Measurements from ENCODE around the gene SNX27.

The SNX27 gene

DNA sequence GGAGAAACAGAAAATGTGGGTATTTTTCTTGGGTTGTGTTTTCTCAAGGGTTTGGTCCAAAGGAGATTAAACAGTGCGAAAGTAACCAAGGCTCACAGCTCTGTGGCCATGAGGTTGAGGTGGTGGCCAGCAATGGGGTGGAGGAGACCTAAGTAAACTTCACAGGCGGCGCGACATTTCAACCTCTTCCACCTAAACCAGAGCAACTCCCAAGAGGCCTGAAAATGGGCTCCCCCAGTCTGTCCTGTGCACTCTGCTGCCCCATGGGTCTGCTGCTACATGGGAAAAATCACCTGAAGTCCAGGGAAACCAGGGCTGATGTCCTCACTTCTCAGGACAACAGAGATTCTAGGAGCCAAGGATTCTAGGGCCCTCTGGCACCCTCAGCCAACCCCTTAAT is 92.4 kb downstream of the SNX27 start:
- Histone ChIP-seq H3K4me1 (ENCODE audit: control insufficient read depth, insufficient read depth, low read length) (no peaks in the 10 kb centered on the region), H3K36me3 (ENCODE audit: control insufficient read depth in 2 of 2, insufficient read depth in 1 of 2, low read length in 2 of 2) (peaks cover 4 to 29% of the 10 kb centered on the region in 2 experiments; a peak in 2 of 3 replicates), H3K9me3 (ENCODE audit: control insufficient read depth, insufficient read depth, low read depth, low read length) (no peaks in the 10 kb centered on the region), H3K4me3 (ENCODE audit: low read depth, low read length) (no peak overlapping the region), H3K27ac (ENCODE audit: extremely low read depth, low read depth, low read length) (no peak overlapping the region)
- TF ChIP-seq HOXA7 (CRISPR knock-in tag; IDR thresholded peaks at IDR 0.05; ENCODE audit: borderline replicate concordance) = no peak
- TF ChIP-seq, protein P1, sequence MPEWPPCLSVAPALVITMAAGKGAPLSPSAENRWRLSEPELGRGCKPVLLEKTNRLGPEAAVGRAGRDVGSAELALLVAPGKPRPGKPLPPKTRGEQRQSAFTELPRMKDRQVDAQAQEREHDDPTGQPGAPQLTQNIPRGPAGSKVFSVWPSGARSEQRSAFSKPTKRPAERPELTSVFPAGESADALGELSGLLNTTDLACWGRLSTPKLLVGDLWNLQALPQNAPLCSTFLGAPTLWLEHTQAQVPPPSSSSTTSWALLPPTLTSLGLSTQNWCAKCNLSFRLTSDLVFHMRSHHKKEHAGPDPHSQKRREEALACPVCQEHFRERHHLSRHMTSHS (tag by site-specific recombination; IDR thresholded peaks at IDR 0.05) = no peak
- TF ChIP-seq, protein P2, sequence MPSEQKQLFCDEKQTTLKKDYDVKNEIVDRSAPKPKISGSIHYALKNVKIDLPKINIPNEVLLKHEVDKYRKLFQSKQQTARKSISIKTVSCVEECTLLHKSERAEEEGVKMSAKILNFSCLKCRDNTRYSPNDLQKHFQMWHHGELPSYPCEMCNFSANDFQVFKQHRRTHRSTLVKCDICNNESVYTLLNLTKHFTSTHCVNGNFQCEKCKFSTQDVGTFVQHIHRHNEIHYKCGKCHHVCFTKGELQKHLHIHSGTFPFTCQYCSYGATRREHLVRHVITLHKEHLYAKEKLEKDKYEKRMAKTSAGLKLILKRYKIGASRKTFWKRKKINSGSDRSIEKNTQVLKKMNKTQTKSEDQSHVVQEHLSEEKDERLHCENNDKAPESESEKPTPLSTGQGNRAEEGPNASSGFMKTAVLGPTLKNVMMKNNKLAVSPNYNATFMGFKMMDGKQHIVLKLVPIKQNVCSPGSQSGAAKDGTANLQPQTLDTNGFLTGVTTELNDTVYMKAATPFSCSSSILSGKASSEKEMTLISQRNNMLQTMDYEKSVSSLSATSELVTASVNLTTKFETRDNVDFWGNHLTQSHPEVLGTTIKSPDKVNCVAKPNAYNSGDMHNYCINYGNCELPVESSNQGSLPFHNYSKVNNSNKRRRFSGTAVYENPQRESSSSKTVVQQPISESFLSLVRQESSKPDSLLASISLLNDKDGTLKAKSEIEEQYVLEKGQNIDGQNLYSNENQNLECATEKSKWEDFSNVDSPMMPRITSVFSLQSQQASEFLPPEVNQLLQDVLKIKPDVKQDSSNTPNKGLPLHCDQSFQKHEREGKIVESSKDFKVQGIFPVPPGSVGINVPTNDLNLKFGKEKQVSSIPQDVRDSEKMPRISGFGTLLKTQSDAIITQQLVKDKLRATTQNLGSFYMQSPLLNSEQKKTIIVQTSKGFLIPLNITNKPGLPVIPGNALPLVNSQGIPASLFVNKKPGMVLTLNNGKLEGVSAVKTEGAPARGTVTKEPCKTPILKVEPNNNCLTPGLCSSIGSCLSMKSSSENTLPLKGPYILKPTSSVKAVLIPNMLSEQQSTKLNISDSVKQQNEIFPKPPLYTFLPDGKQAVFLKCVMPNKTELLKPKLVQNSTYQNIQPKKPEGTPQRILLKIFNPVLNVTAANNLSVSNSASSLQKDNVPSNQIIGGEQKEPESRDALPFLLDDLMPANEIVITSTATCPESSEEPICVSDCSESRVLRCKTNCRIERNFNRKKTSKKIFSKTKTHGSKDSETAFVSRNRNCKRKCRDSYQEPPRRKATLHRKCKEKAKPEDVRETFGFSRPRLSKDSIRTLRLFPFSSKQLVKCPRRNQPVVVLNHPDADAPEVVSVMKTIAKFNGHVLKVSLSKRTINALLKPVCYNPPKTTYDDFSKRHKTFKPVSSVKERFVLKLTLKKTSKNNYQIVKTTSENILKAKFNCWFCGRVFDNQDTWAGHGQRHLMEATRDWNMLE (tag by site-specific recombination; conservative IDR thresholded peaks at IDR 0.05; ENCODE audit: low read depth) = no peak
- TF ChIP-seq ZNF248 (tag by site-specific recombination; IDR thresholded peaks at IDR 0.05) = no peak
- TF ChIP-seq, protein P3, sequence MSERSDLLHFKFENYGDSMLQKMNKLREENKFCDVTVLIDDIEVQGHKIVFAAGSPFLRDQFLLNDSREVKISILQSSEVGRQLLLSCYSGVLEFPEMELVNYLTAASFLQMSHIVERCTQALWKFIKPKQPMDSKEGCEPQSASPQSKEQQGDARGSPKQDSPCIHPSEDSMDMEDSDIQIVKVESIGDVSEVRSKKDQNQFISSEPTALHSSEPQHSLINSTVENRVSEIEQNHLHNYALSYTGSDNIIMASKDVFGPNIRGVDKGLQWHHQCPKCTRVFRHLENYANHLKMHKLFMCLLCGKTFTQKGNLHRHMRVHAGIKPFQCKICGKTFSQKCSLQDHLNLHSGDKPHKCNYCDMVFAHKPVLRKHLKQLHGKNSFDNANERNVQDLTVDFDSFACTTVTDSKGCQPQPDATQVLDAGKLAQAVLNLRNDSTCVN (tag by site-specific recombination; optimal IDR thresholded peaks at IDR 0.05) = no peak
- no peak for TF ChIP-seq KLF10 (tag by site-specific recombination; IDR thresholded peaks at IDR 0.05)
- TF ChIP-seq ZXDB (tag by site-specific recombination; IDR thresholded peaks at IDR 0.05) = no peak
- no peak for TF ChIP-seq ZFP69B (tag by site-specific recombination; IDR thresholded peaks at IDR 0.05)
- no peak for TF ChIP-seq RBAK (tag by site-specific recombination; IDR thresholded peaks at IDR 0.05)
- TF ChIP-seq ZFP41 (tag by site-specific recombination; IDR thresholded peaks at IDR 0.05; ENCODE audit: borderline replicate concordance) = no peak
- TF ChIP-seq HOXC10 (CRISPR knock-in tag; IDR thresholded peaks at IDR 0.05) = no peak
- ChIA-PET CTCF (interaction anchor here (0.6 kb wide), 1 partner anchor 32 kb away, joined by 3 read pairs; no protein-coding TSS in a partner anchor), POLR2A (no interaction called here)

DNA sequence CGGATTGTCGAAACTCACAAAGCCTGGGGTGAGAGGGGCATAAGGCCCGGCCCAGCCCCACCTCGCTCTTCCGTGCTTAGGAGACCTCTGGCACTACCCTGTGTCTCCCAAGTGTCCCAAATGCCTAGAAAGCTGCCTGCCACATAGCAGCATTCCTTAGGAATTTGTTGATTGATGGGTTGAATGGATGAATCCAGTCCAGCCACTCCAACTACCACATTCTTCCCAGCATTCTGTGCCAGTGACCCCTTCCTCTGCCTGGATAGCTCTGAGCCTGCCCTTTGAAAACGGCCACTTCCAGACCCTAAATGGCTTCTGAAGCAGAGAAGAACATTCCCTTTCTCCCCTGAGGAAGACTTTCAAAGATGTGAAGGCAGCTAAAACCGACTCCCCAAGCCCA is 93.3 kb downstream of the SNX27 start:
- ChIA-PET CTCF (no interaction called here), POLR2A (interaction anchor here (0.6 to 0.7 kb wide), 2 partner anchors 126 to 246 kb away, joined by 3 to 4 read pairs; partner anchors contain the start of gene POGZ)
- Histone ChIP-seq H3K9me3 (ENCODE audit: control insufficient read depth, insufficient read depth, low read depth, low read length) (no peaks in the 10 kb centered on the region), H3K36me3 (ENCODE audit: control insufficient read depth in 2 of 2, insufficient read depth in 1 of 2, low read length in 2 of 2) (peaks cover 4 to 20% of the 10 kb centered on the region in 2 experiments; a peak in 2 of 3 replicates), H3K27ac (ENCODE audit: extremely low read depth, low read depth, low read length) (no peak overlapping the region), H3K4me1 (ENCODE audit: control insufficient read depth, insufficient read depth, low read length) (no peaks in the 10 kb centered on the region), H3K4me3 (ENCODE audit: low read depth, low read length) (no peak overlapping the region)
- TF ChIP-seq ZNF311 (tag by site-specific recombination; IDR thresholded peaks at IDR 0.05; ENCODE audit: borderline replicate concordance) (no peak), ZNF341 (tag by site-specific recombination; IDR thresholded peaks at IDR 0.05; ENCODE audit: low read depth) (no peak), ZNF785 (tag by site-specific recombination; IDR thresholded peaks at IDR 0.05) (no peak), ZNF266 (tag by site-specific recombination; IDR thresholded peaks at IDR 0.05; ENCODE audit: low read depth) (no peak), ZNF155 (tag by site-specific recombination; IDR thresholded peaks at IDR 0.05) (no peak), ZNF350 (tag by site-specific recombination; IDR thresholded peaks at IDR 0.05) (no peak), ZNF175 (tag by site-specific recombination; IDR thresholded peaks at IDR 0.05) (no peak), ZFP41 (tag by site-specific recombination; IDR thresholded peaks at IDR 0.05; ENCODE audit: borderline replicate concordance) (no peak), ZNF600 (tag by site-specific recombination; IDR thresholded peaks at IDR 0.05) (no peak), ZNF48 (tag by site-specific recombination; IDR thresholded peaks at IDR 0.05) (no peak)
- TF ChIP-seq, protein P4, sequence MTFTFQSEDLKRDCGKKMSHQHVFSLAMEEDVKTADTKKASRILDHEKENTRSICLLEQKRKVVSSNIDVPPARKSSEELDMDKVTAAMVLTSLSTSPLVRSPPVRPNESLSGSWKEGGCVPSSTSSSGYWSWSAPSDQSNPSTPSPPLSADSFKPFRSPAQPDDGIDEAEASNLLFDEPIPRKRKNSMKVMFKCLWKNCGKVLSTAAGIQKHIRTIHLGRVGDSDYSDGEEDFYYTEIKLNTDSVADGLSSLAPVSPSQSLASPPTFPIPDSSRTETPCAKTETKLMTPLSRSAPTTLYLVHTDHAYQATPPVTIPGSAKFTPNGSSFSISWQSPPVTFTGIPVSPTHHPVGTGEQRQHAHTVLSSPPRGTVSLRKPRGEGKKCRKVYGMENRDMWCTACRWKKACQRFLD (tag by site-specific recombination; IDR thresholded peaks at IDR 0.05) = no peak
- TF ChIP-seq, protein P5, sequence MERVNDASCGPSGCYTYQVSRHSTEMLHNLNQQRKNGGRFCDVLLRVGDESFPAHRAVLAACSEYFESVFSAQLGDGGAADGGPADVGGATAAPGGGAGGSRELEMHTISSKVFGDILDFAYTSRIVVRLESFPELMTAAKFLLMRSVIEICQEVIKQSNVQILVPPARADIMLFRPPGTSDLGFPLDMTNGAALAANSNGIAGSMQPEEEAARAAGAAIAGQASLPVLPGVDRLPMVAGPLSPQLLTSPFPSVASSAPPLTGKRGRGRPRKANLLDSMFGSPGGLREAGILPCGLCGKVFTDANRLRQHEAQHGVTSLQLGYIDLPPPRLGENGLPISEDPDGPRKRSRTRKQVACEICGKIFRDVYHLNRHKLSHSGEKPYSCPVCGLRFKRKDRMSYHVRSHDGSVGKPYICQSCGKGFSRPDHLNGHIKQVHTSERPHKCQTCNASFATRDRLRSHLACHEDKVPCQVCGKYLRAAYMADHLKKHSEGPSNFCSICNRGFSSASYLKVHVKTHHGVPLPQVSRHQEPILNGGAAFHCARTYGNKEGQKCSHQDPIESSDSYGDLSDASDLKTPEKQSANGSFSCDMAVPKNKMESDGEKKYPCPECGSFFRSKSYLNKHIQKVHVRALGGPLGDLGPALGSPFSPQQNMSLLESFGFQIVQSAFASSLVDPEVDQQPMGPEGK (tag by site-specific recombination; IDR thresholded peaks at IDR 0.05) = no peak
- TF ChIP-seq, protein P6, sequence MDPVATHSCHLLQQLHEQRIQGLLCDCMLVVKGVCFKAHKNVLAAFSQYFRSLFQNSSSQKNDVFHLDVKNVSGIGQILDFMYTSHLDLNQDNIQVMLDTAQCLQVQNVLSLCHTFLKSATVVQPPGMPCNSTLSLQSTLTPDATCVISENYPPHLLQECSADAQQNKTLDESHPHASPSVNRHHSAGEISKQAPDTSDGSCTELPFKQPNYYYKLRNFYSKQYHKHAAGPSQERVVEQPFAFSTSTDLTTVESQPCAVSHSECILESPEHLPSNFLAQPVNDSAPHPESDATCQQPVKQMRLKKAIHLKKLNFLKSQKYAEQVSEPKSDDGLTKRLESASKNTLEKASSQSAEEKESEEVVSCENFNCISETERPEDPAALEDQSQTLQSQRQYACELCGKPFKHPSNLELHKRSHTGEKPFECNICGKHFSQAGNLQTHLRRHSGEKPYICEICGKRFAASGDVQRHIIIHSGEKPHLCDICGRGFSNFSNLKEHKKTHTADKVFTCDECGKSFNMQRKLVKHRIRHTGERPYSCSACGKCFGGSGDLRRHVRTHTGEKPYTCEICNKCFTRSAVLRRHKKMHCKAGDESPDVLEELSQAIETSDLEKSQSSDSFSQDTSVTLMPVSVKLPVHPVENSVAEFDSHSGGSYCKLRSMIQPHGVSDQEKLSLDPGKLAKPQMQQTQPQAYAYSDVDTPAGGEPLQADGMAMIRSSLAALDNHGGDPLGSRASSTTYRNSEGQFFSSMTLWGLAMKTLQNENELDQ (tag by site-specific recombination; IDR thresholded peaks at IDR 0.05; ENCODE audit: low read depth) = no peak
